H1 (cell line): ENCODE results near the gene UGT1A7. TPM values are rescaled to one million over a fixed set of nuclear protein-coding genes. Genes with fewer than 3 reads are reported as not detected.

Experiments
- CTCF ChIA-PET: fragments of 300-600 bp; sonication (Branson Sonifier 250); formaldehyde crosslinking; loops from one replicate; lab custom pipeline; 2021; ENCODE audit not compliant: partially characterized antibody; lab: Charles Lee
- POLR2A ChIA-PET: fragments of 300-600 bp; sonication (Branson Sonifier 250); formaldehyde crosslinking; loops from one replicate; lab custom pipeline; 2021; ENCODE audit warnings: inconsistent platforms; ENCODE audit not compliant: partially characterized antibody; lab: Charles Lee
- DNase-seq, 2 experiments: peaks; one replicate each; pipeline versions ENCODE4 v3.0.0 to v3.0.0-alpha.2; 2010 to 2022; ENCODE audit warnings: low spot score in 2 of 2, low read depth in 1 of 2, mixed read lengths in 1 of 2
- FAIRE-seq: peaks from 2 replicates; lab custom pipeline; 2011; peaks lifted over from hg19 to GRCh38; lab: Jason Lieb, UNC
- H2AFZ ChIP-seq: 2 replicates; pipeline ENCODE4 v1.8.1; 2012; ENCODE audit warnings: low read length, inconsistent platforms
- H2AK5ac ChIP-seq: 2 replicates; pipeline ENCODE4 v1.6.1; 2013; ENCODE audit warnings: low read depth, low read length
- H2BK120ac ChIP-seq: replicated peaks from 2 replicates; pipeline ENCODE3; 2013; ENCODE audit warnings: low read depth, low read length, inconsistent platforms
- H2BK12ac ChIP-seq: 2 replicates; pipeline ENCODE4 v1.6.1; 2013; ENCODE audit warnings: low read depth, low read length
- H2BK15ac ChIP-seq: 2 replicates; pipeline ENCODE4 v1.6.1; 2013; ENCODE audit warnings: low read length
- H2BK20ac ChIP-seq: 2 replicates; pipeline ENCODE4 v1.6.1; 2013; ENCODE audit warnings: low read length
- H2BK5ac ChIP-seq: 2 replicates; pipeline ENCODE4 v1.6.1; 2013; ENCODE audit warnings: low read depth, low read length
- H3K14ac ChIP-seq: 2 replicates; pipeline ENCODE4 v1.6.1; 2013; ENCODE audit warnings: inconsistent platforms; ENCODE audit not compliant: insufficient read length
- H3K18ac ChIP-seq: 2 replicates; pipeline ENCODE4 v1.6.1; 2013; ENCODE audit warnings: low read length; ENCODE audit errors: extremely low read depth
- H3K23ac ChIP-seq: 2 replicates; pipeline ENCODE4 v1.6.1; 2013; ENCODE audit warnings: inconsistent platforms; ENCODE audit not compliant: insufficient read length
- H3K23me2 ChIP-seq: 2 replicates; pipeline ENCODE4 v1.6.1; 2013; ENCODE audit warnings: low read depth, low read length
- H3K27ac ChIP-seq: 2 replicates; pipeline ENCODE4 v1.6.1; 2011; ENCODE audit warnings: low read depth, low read length, inconsistent platforms
- H3K27me3 ChIP-seq, 4 experiments: replicated peaks in 1 of 4; 1 replicate in 1 of 4; 2 replicates in 3 of 4; pipeline versions ENCODE4 v1.6.1 to v1.8.1; 2011 to 2013; ENCODE audit warnings: low read length in 3 of 4, mild to moderate bottlenecking in 3 of 4, inconsistent platforms in 2 of 4, mixed read lengths in 2 of 4, moderate library complexity in 1 of 4; ENCODE audit not compliant: control insufficient read depth in 3 of 4, insufficient read depth in 3 of 4; ENCODE audit errors: extremely low read depth in 1 of 4
- H3K36me3 ChIP-seq, 4 experiments: 2 replicates each; pipeline versions ENCODE4 v1.6.1 to v1.8.1; 2011 to 2013; ENCODE audit warnings: mild to moderate bottlenecking in 4 of 4, low read length in 3 of 4, moderate library complexity in 2 of 4, control low read depth in 1 of 4, inconsistent platforms in 1 of 4; ENCODE audit not compliant: insufficient read depth in 4 of 4, control insufficient read depth in 2 of 4
- H3K4ac ChIP-seq: replicated peaks from 2 replicates; pipeline ENCODE3; 2013; ENCODE audit warnings: low read length, low read depth, mixed read lengths, inconsistent platforms; ENCODE audit not compliant: insufficient read length
- H3K4me1 ChIP-seq, 4 experiments: replicated peaks in 1 of 4; 1 replicate in 1 of 4; 2 replicates in 3 of 4; pipeline versions ENCODE4 v1.6.1 to v1.8.1; 2011 to 2013; ENCODE audit warnings: low read length in 3 of 4, inconsistent platforms in 2 of 4, mixed read lengths in 1 of 4; ENCODE audit not compliant: insufficient read depth in 4 of 4, control insufficient read depth in 3 of 4
- H3K4me2 ChIP-seq, 2 experiments: 2 replicates each; pipeline versions ENCODE4 v1.6.1 to v1.8.1; 2011 to 2013; ENCODE audit warnings: low read depth in 2 of 2, low read length in 2 of 2, control low read depth in 1 of 2, inconsistent platforms in 1 of 2, mild to moderate bottlenecking in 1 of 2; ENCODE audit not compliant: insufficient read depth in 1 of 2
- H3K4me3 ChIP-seq, 4 experiments: fragments of 200-600, 300-600 bp in 1 of 4; sonication (generic), shearing (Covaris generic), sonication (Bioruptor Twin) in 1 of 4; 2 replicates each; pipeline versions ENCODE4 v1.5.1 to v1.8.1; 2011 to 2016; ENCODE audit warnings: low read length in 4 of 4, low read depth in 3 of 4, control low read depth in 2 of 4, inconsistent platforms in 2 of 4, mild to moderate bottlenecking in 2 of 4, mixed read lengths in 1 of 4, moderate library complexity in 1 of 4; ENCODE audit not compliant: insufficient read depth in 2 of 4; ENCODE audit errors: extremely low read depth in 1 of 4
- H3K56ac ChIP-seq: replicated peaks from 2 replicates; pipeline ENCODE3; 2013; ENCODE audit warnings: low read depth, mild to moderate bottlenecking, mixed read lengths, low read length, inconsistent platforms; ENCODE audit not compliant: insufficient read length
- H3K79me1 ChIP-seq: 2 replicates; pipeline ENCODE4 v1.6.1; 2013; ENCODE audit warnings: low read depth, low read length, control low read depth
- H3K79me2 ChIP-seq, 2 experiments: 2 replicates each; pipeline versions ENCODE4 v1.6.1 to v1.8.1; 2012 to 2013; ENCODE audit warnings: low read length in 2 of 2, mild to moderate bottlenecking in 2 of 2, inconsistent platforms in 1 of 2; ENCODE audit not compliant: insufficient read depth in 2 of 2, control insufficient read depth in 1 of 2
- H3K9ac ChIP-seq, 4 experiments: replicated peaks in 1 of 4; 1 replicate in 1 of 4; 2 replicates in 3 of 4; pipeline versions ENCODE4 v1.6.1 to v1.8.1; 2011 to 2013; ENCODE audit warnings: low read depth in 3 of 4, low read length in 3 of 4, control low read depth in 2 of 4, mild to moderate bottlenecking in 2 of 4, moderate library complexity in 2 of 4, inconsistent platforms in 1 of 4; ENCODE audit errors: extremely low read depth in 1 of 4
- H3K9me3 ChIP-seq, 2 experiments: 2 replicates each; pipeline versions ENCODE4 v1.6.1 to v1.8.1; 2012 to 2013; ENCODE audit warnings: mild to moderate bottlenecking in 2 of 2, moderate library complexity in 2 of 2, control low read depth in 1 of 2, inconsistent platforms in 1 of 2, low read depth in 1 of 2, low read length in 1 of 2, mixed read lengths in 1 of 2; ENCODE audit not compliant: insufficient read depth in 2 of 2
- H4K20me1 ChIP-seq, 2 experiments: replicated peaks in 1 of 2; 2 replicates each; pipeline versions ENCODE3 to v1.8.1; 2011 to 2013; ENCODE audit warnings: inconsistent platforms in 2 of 2, low read length in 2 of 2, mild to moderate bottlenecking in 1 of 2; ENCODE audit not compliant: insufficient read depth in 2 of 2, control insufficient read depth in 1 of 2
- H4K5ac ChIP-seq: 2 replicates; pipeline ENCODE4 v1.6.1; 2013; ENCODE audit warnings: low read length, low read depth, mixed read lengths, inconsistent platforms; ENCODE audit not compliant: insufficient read length
- H4K8ac ChIP-seq: 2 replicates; pipeline ENCODE4 v1.8.0; 2013; ENCODE audit warnings: mild to moderate bottlenecking, moderate library complexity, low read length, inconsistent platforms; ENCODE audit not compliant: insufficient read depth; ENCODE audit errors: extremely low read depth
- H4K91ac ChIP-seq: replicated peaks from 2 replicates; pipeline ENCODE3; 2013; ENCODE audit warnings: low read length, mixed read lengths, inconsistent platforms; ENCODE audit not compliant: insufficient read length
- CREB1 ChIP-seq: IDR thresholded peaks from 2 replicates; pipeline ENCODE4 v1.6.1; 2012; ENCODE audit warnings: inconsistent platforms
- EZH2 ChIP-seq: fragments of 200-600 bp; sonication (generic); IDR thresholded peaks from 2 replicates; pipeline ENCODE4 v1.7.1; 2012; ENCODE audit warnings: low read depth, mild to moderate bottlenecking, moderate library complexity, low read length, inconsistent platforms; ENCODE audit not compliant: severe bottlenecking
- JUN ChIP-seq: IDR thresholded peaks from 2 replicates; pipeline ENCODE4 v1.6.1; 2011; ENCODE audit warnings: low read depth, mild to moderate bottlenecking, improper control_type of control experiment, low read length
- NRF1 ChIP-seq: IDR thresholded peaks from 2 replicates; pipeline ENCODE4 v1.6.1; 2011; ENCODE audit warnings: mild to moderate bottlenecking, low read depth, low read length, improper control_type of control experiment
- RFX5 ChIP-seq: IDR thresholded peaks from 2 replicates; pipeline ENCODE4 v1.6.1; 2011; ENCODE audit warnings: low read depth, low read length, improper control_type of control experiment, borderline replicate concordance
- SP2 ChIP-seq: IDR thresholded peaks from 2 replicates; pipeline ENCODE4 v1.6.1; 2012; ENCODE audit warnings: mild to moderate bottlenecking, low read length, inconsistent platforms
- TAF1 ChIP-seq: IDR thresholded peaks from 2 replicates; pipeline ENCODE4 v1.6.1; 2011; ENCODE audit warnings: mild to moderate bottlenecking, low read depth, low read length
- WGBS, 2 experiments: shearing (Covaris generic) in 1 of 2; methylation state at CpG; one replicate each; pipeline versions ENCODE4 v1.1.6 to v1.1.7; 2013 to 2015; ENCODE audit warnings: low lambda C conversion rate in 2 of 2, mixed read lengths in 2 of 2, inconsistent platforms in 1 of 2, low coverage in 1 of 2, missing lambda C conversion rate in 1 of 2; ENCODE audit not compliant: insufficient replicate concordance in 2 of 2, insufficient coverage in 1 of 2, insufficient read length in 1 of 2; ENCODE audit errors: extremely low coverage in 1 of 2, missing lambda C conversion rate in 1 of 2; 5-methylcytosine and 5-hydroxymethylcytosine counted together
- polyA plus RNA-seq, 7 experiments: library from polyadenylated mRNA; depleted of rRNA in 3 of 7; stranded (reverse) in 5 of 7; unstranded in 2 of 7; fragments of >200 nt in 5 of 7; fragments of 200-250 nt in 2 of 7; gene quantifications; 1 replicate in 5 of 7; 2 replicates in 1 of 7; 4 replicates in 1 of 7; pipeline versions ENCODE4 v1.2.1 to v1.2.3, GENCODE V29; 2011 to 2013; ENCODE audit warnings: missing spikeins in 2 of 7, mixed read lengths in 2 of 7
- total RNA-seq: library from RNA; stranded (reverse); fragmentation: NEBNext Ultra II Directional; extraction: Animal tissue kit (Norgen Biotek cat#: 25700); gene quantifications from 2 replicates; pipeline ENCODE4 v1.2.1, GENCODE V29; 2021
- TF ChIP-seq, protein P1 (sequence below): IDR thresholded peaks from 2 replicates; pipeline ENCODE4 v1.6.1; 2012; ENCODE audit warnings: inconsistent platforms

Gene UGT1A7
- total and polyA plus RNA-seq, 2 of the 8 experiments (the other 6 are each of a cell fraction or from before 2014, with no cell fraction given), result not detected

DNA sequence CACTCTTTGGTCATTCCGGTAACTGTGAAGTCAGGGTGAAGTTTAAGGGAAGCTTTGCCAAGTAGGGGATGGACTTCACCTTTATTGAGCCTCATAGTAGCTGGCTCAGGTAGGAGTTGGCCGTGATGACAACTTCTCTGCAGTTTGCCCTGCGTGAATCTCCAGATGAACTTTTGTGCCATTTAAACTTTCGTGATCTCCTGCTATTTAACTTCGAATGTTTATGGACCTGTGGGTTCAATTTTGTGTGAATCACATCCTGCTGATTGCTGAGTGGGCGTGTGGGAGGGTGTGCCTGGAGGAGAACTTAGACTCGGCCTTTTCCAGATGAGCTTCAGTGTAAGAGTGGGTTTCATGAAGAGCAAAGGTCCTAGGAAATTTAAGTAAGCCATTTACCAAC is 82.6 kb downstream of the UGT1A7 start:
- Histone ChIP-seq H2BK5ac (no peak overlapping the region), H3K56ac (no peak overlapping the region), H4K8ac (no peak overlapping the region), H4K20me1 (no peaks in the 10 kb centered on the region), H2AK5ac (no peak overlapping the region), H2BK12ac (no peak overlapping the region), H2AFZ (no peak overlapping the region), H3K9me3 (0 out of 4 replicates have a peak, but pooled peaks cover 0 to 1% of the 10 kb centered on the region in 2 experiments), H3K4me1 (no peaks in the 10 kb centered on the region; a peak in 1 of 7 replicates), H2BK20ac (no peak overlapping the region), H3K4me2 (no peak overlapping the region), H3K9ac (no peak overlapping the region), H3K79me2 (no peaks in the 10 kb centered on the region), H3K36me3 (no peaks in the 10 kb centered on the region), H4K5ac (no peak overlapping the region), H2BK15ac (no peak overlapping the region), H2BK120ac (no peak overlapping the region), H3K23ac (no peak overlapping the region), H3K27ac (no peak overlapping the region), H3K4ac (no peak overlapping the region), H3K79me1 (no peaks in the 10 kb centered on the region), H3K18ac (no peak overlapping the region), H3K4me3 (no peak overlapping the region), H4K91ac (no peak overlapping the region), H3K27me3 (no peaks in the 10 kb centered on the region), H3K23me2 (no peaks in the 10 kb centered on the region), H3K14ac (no peak overlapping the region)
- FAIRE-seq, result no peak
- 88% methylated on average over 7 of the region's 7 CpGs; no CpG with 5 or more reads in 1 of the 2 experiments for WGBS, 2 experiments
- ChIA-PET POLR2A (no interaction called here), CTCF (no interaction called here)
- no peak for DNase-seq
- TF ChIP-seq JUN (no peak), NRF1 (no peak), CREB1 (no peak), EZH2 (no peak), RFX5 (no peak), SP2 (no peak), TAF1 (no peak)
- TF ChIP-seq, protein P1, sequence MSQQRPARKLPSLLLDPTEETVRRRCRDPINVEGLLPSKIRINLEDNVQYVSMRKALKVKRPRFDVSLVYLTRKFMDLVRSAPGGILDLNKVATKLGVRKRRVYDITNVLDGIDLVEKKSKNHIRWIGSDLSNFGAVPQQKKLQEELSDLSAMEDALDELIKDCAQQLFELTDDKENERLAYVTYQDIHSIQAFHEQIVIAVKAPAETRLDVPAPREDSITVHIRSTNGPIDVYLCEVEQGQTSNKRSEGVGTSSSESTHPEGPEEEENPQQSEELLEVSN, result no peak
